Activated naive CD4-positive, alpha-beta T cell treated with anti-CD3 and anti-CD28 coated beads, Interleukin-2, amount 50 U/mL, for 24 hours (primary cell): ENCODE measurements around the gene CNPY3.

Experiments used
- H3K27ac Mint-ChIP-seq: one replicate; pipeline ENCODE4 v1.8.0; 2021; ENCODE audit warnings: mild to moderate bottlenecking, mixed read lengths
- H3K27me3 Mint-ChIP-seq: one replicate; pipeline ENCODE4 v1.8.0; 2021; ENCODE audit warnings: mixed read lengths
- H3K36me3 Mint-ChIP-seq: one replicate; pipeline ENCODE4 v1.8.0; 2021; ENCODE audit warnings: mixed read lengths
- H3K4me1 Mint-ChIP-seq: one replicate; pipeline ENCODE4 v1.8.0; 2021; ENCODE audit warnings: mixed read lengths
- H3K4me3 Mint-ChIP-seq: one replicate; pipeline ENCODE4 v1.8.0; 2021; ENCODE audit warnings: mild to moderate bottlenecking, mixed read lengths
- H3K9me3 Mint-ChIP-seq: one replicate; pipeline ENCODE4 v1.8.0; 2021; ENCODE audit warnings: mixed read lengths

Gene CNPY3

DNA sequence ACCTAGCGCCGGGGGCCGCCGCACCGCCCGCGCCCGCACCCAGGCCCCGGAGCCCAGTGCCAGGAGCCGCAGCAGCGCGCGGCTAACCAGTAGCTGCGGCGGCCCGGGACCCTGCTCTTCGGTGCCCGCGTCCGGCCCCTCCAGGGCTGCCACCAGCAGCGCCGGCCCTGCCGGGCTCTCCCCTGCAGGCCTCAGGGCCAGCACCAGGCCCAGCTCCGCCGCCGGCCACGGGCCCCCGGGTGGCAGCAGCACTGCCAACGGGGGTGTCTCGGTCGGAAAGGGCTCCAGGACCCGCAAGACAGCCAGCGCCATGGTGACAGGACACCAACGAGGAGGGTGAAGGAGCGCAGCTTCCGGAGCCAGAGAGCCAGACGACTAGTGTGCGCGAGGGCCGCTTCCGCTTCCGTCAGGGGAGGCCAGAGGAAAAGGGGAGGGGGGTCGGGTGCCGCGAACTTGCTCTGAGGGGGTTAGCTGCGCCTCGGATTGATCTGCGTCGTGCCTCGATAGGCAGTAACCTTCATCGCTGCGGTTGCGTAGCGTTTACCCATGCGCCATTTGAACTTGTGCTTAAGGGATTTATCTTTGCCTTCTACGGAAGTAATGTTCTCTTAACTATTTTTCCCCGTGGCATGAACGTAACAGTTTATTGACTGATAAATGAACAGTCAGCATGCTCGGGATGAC lies 49.7 kb downstream of the CNPY3 start, which contains the start of gene PEX6:
Gene PEX6, minus strand, starts transcription at position 343 of the 684 bp plus-strand sequence. Its CDS starts 31 bp downstream, at position 312.
- peak within 1 kb of the TSS; percentile 96 for H3K27ac Mint-ChIP-seq
- H3K36me3 Mint-ChIP-seq: peaks cover 3% of the 10 kb centered on the region
- H3K27me3 Mint-ChIP-seq: no peaks in the 10 kb centered on the region
- H3K4me1 Mint-ChIP-seq: peaks cover 59% of the 10 kb centered on the region
- peak within 1 kb of the TSS; percentile 93 for H3K4me3 Mint-ChIP-seq
- no peaks in the 10 kb centered on the region for H3K9me3 Mint-ChIP-seq

DNA sequence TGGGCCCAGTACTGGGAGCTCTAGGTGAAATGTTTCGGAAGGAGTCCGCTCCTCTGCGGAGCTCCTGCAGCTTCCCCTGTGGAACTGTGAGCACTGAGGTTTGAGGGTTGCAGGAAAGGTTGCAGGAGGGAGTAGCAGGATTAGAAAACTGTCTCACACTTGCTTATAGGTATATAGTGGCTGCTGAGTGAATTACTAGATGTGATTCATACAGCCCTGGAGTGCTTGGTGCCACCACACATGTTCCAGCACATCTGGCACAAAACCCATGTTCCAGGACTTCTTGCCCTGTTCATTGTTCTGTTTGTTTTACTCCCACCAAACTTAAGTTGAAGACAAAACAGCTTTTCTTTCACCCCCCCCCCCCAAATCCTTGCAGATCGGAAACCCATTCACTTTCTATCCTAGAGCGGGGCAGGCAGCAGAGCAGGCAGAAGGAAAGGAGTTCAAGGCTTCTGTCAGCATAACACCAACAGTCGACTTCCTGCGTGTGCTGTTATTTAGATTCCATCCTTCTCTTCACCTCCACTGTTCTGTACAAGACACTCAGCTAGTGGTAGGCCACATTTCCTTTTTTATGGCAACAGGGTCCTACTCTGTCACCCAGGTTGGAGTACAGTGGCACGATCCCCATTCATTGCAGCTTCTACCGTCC lies 50.4 kb downstream of the CNPY3 start:
- H3K27ac Mint-ChIP-seq: peak overlapping the region; percentile 96
- H3K4me1 Mint-ChIP-seq: peaks cover 59% of the 10 kb centered on the region
- H3K9me3 Mint-ChIP-seq: no peaks in the 10 kb centered on the region
- H3K27me3 Mint-ChIP-seq: no peaks in the 10 kb centered on the region
- H3K4me3 Mint-ChIP-seq: peak overlapping the region; percentile 93
- peaks cover 3% of the 10 kb centered on the region for H3K36me3 Mint-ChIP-seq

DNA sequence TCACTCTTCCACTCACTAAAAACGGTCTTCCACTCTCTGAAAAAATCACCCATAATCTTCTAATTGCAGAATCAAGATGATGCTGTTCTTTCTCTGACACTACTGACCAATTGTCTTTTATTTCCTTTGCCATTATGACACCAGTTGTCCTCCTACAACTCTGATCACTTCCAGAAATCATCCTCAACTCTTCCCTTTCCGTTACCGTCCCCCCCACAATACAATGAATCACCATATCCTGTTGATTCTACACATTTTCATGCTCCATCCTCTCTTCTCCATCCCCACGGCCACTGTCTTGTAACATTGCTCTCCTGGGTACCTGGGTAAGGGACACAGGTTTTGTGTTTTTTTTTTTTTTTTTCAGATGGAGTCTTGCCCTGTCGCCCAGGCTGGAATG lies 52.6 kb downstream of the CNPY3 start:
- peaks cover 1% of the 10 kb centered on the region for H3K36me3 Mint-ChIP-seq
- H3K27me3 Mint-ChIP-seq: no peaks in the 10 kb centered on the region
- H3K4me3 Mint-ChIP-seq: no peak overlapping the region
- H3K4me1 Mint-ChIP-seq: peaks cover 61% of the 10 kb centered on the region
- H3K9me3 Mint-ChIP-seq: no peaks in the 10 kb centered on the region
- peak overlapping the region; percentile 90 for H3K27ac Mint-ChIP-seq

DNA sequence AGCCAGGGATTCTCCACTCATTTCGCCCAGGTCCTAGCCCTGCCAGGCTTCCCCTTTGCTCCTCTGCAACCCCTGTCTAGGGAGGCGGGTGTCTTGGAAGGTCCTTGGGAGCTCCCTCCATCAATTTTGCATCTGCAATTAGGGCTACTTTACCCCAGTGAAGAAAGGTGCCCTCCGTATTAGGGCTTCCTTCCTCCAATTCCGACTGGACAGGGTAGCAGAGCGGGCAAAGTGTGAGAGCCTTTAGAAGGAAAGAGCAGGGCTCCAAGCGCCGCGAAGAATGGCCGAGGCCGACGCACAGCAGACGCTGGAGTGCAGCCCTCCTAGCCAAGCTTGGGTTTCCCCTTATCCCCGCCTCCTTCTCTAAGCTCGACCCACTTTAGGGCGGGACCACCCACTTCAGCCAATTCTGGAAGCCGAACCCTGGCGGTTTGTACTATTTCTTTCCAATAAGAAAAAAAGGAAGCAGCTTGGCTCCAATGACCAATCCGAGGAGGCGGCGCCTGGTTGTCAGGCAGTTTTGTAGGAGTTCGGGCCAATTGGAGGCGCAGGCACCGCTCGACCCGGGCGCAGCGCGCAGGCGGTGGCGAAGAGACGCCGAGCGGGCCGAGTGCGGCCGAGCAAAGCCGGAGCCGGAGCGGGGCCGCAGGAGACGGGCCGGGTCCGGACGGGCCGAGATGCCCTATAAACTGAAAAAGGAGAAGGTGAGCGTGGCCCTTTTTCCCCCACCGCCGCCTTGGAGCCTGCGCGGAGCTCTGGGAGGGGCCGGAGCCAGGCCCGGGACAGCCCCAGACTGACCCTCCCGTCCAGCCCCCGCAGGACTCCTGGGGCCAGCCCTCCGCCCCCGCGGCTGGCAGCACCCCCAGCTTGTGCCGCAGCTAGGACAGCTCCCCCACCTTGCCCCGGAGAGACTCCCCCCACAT lies 55.0 kb downstream of the CNPY3 start, which contains the start of gene PPP2R5D:
Gene PPP2R5D, plus strand, starts transcription at position 570 of the 923 bp plus-strand sequence. Its CDS starts 108 bp downstream, at position 678.
- H3K4me1 Mint-ChIP-seq: peaks cover 69% of the 10 kb centered on the region
- no peaks in the 10 kb centered on the region for H3K9me3 Mint-ChIP-seq
- H3K27ac Mint-ChIP-seq: peak within 1 kb of the TSS; percentile 92
- H3K27me3 Mint-ChIP-seq: no peaks in the 10 kb centered on the region
- H3K36me3 Mint-ChIP-seq: peaks cover under 1% of the 10 kb centered on the region
- H3K4me3 Mint-ChIP-seq: peak within 1 kb of the TSS; percentile 87

DNA sequence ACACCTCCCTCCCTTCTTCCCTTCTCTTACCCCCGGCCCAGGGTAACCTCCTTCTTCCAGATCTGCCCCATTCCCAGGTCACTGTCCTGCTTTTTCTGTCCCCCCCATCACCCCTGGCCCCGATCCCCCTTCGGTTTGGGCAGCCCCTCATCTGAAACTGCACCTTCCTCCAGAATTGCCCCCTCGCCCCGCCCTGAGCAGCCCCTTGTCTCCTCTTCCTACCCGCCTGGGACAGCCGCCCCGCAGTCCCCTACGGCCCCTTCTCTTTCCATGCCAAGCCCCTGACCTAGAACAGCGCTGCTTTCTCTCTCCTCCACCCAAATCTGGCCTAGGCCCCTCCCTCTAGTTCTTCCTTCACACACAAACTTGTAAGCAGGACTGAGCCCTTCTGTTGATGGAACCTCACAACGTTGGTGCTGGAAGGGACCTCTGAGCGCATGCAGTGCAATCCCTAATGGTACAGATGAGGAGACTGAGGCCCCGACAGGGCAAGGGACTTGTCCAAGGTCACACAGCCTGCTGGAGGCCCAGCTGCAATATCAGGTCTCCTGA lies 55.7 kb downstream of the CNPY3 start:
- Mint-ChIP-seq H3K9me3 (no peaks in the 10 kb centered on the region), H3K27ac (peak overlapping the region; percentile 88), H3K4me1 (peaks cover 66% of the 10 kb centered on the region), H3K27me3 (no peaks in the 10 kb centered on the region), H3K36me3 (peaks cover 2% of the 10 kb centered on the region), H3K4me3 (peak overlapping the region; percentile 87)

DNA sequence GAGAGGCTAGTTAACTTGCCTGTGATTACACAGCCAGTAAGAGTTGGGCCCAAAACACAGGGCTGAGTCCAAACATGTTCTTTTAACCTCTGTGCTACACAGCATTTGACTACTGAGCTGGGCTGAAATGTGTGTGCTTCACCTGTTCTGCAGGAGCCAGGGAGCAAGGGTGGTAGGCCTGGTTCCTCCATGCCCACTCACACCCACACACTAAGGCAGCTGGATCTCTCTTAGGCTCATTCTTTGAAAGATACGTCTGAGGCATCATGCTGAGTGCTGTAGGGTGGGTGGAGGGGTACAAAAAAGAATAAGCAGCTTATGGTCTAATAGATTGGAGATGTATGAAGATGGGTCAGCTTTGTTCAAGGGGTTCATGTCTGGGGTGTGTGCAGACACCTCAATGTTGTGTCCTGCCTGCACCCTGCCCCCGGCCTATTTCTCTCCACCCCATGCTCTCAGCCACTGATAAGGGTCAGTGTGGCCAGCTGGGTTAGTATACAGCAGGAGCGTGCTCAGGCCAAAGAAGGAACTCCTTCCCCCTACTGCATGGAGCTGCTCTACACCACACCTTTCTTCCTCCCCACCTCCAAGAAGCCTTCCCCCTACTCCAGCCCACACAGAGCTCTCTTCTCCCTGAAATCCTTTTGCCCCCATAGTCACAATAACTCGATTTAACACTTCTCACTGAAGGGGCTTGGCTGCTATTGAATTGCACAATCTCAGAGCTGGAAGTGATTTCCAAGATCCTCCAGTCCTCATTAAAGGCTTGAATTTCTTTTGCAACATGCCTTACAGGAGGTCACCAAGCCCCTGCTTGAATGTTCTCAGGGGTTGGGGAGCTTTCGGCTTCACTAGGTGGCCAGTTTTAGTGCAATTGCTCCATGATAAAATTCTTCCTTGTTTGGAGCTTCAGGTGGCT lies 58.5 kb downstream of the CNPY3 start:
- Mint-ChIP-seq H3K27me3 (no peaks in the 10 kb centered on the region), H3K4me3 (no peak overlapping the region), H3K4me1 (peaks cover 58% of the 10 kb centered on the region), H3K27ac (no peak overlapping the region), H3K9me3 (no peaks in the 10 kb centered on the region), H3K36me3 (peaks cover 6% of the 10 kb centered on the region)

DNA sequence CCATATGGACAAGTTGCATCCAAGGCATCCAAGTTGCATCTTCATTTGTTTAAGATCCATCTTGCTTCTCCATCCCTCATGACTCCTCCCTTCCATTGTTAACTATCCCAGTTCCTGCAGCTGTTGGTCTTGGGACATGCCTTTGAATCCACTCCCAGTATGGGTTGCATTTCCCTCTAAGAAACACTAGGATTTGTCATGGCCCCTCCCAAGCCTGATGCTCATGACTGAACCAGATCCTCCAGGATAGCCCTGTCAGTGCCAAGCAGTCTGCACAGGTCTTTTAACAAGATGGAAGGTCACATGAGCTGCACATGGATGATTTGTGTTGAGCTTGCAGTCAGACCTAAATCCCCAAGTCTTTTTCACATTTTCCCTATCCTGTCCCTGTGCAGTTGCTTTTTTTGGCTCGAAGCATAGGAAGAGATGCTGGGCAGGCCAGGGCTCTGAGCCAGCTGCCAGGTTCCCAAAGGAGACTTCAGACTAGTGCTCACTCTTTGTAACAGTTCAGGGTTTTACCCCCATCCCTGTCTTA lies 59.3 kb downstream of the CNPY3 start:
- Mint-ChIP-seq H3K4me3 (no peak overlapping the region), H3K36me3 (peaks cover 6% of the 10 kb centered on the region), H3K27me3 (no peaks in the 10 kb centered on the region), H3K4me1 (peaks cover 60% of the 10 kb centered on the region), H3K27ac (no peak overlapping the region), H3K9me3 (no peaks in the 10 kb centered on the region)
